HPDE6-E6E7 (cell line): ENCODE data around the gene PCA3.

Experiments
- DNase-seq: peaks from one replicate; pipeline ENCODE4 v3.0.0; 2011; ENCODE audit warnings: missing footprints; ENCODE audit errors: extremely low spot score

Gene PCA3

GRCh38 chr9:76820431-76820830 lies 56.2 kb downstream of the PCA3 start:
- no peak for DNase-seq

GRCh38 chr9:76827296-76828080 lies 63.2 kb downstream of the PCA3 start:
- DNase-seq, result no peak

- DNase-seq, result no peak
Measured at GRCh38 chr9:76828447-76828846, 64.2 kb downstream of the PCA3 start.

GRCh38 chr9:76835571-76836283 lies 71.5 kb downstream of the PCA3 start:
- no peak for DNase-seq
